ENCODE results near the gene MGME1. TPM values are rescaled to one million over a fixed set of nuclear protein-coding genes. Genes with fewer than 3 reads are reported as not detected.

MGME1 gene
- total RNA-seq, 1 experiment from 2014 or later = 56.0 TPM

DNA sequence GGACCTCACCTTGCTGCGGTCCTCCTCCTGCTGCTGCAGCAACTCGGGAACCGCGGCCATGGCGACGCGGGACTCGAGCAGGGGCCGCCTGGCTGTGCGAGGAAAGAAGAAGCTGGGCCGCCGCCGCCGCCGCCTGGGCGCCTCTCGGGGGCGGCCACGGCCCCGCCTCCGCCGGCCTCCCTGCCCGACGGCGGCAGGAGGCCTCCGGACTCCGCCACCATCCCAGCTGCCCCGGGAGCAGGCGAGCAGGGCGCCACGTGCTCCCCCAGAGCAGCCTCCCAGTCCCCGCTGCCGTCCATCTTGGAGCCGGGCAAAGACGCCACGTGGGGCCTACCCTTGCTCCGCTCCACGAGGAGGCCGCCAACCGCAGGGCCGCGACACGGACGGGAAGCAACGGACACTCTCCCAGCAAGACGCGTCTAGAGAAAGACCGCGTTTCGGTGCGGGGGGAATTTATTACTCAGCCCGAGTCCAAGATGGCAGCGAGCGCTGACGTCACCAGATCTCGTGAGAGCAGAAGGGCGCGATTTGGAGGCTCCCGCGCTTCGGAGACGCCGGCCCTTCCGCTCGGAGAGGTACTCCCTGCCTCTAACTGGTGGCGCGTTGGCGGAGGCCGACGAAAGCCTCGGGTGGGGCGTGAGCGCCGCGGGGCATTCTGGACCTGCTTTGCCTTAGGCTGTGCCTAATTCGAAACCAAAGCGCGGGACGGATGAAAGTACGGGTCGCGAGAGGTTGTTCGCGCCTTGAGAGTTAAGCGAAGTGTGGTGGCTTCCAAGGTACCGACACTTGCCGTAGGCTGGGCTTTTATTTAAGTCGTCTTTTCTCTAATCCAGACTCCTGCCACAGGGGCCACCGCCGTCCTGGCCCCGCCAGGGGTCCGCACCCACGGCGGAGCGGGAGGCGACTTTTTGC is at the start of gene MGME1, which contains the start of gene SNX5 (continued):
- TF ChIP-seq ATF1 (CRISPR knock-in tag; IDR thresholded peaks at IDR 0.05) (0 out of 2 replicates have a peak, but pooled peaks have one; percentile 9), HMGXB4 (CRISPR knock-in tag; IDR thresholded peaks at IDR 0.05) (peak; percentile 31; the same call in 1 of the 2 replicates), HMGA2 (CRISPR knock-in tag; IDR thresholded peaks at IDR 0.05) (no peak), ZNF263 (CRISPR knock-in tag; IDR thresholded peaks at IDR 0.05; ENCODE audit: low read depth) (no peak), ZNF281 (CRISPR knock-in tag; IDR thresholded peaks at IDR 0.05) (peak; percentile 66; the same call in 1 of the 2 replicates), CTCF (IDR thresholded peaks at IDR 0.05) (no peak), OVOL2 (CRISPR knock-in tag; IDR thresholded peaks at IDR 0.05; ENCODE audit: borderline replicate concordance) (no peak), ZNF416 (CRISPR knock-in tag; IDR thresholded peaks at IDR 0.05) (0 out of 2 replicates have a peak, but pooled peaks have one; percentile 78), NR1H2 (CRISPR knock-in tag; IDR thresholded peaks at IDR 0.05) (no peak), GRHL2 (CRISPR knock-in tag; IDR thresholded peaks at IDR 0.05; ENCODE audit: insufficient replicate concordance, severe bottlenecking) (no peak), ETV6 (CRISPR knock-in tag; IDR thresholded peaks at IDR 0.05) (peak; percentile 93), ZNF138 (CRISPR knock-in tag; conservative IDR thresholded peaks at IDR 0.05) (peak; percentile 95), ZNF671 (CRISPR knock-in tag; IDR thresholded peaks at IDR 0.05) (peak; percentile 83), SP1 (CRISPR knock-in tag; conservative IDR thresholded peaks at IDR 0.05) (peak; percentile 57), NFATC4 (CRISPR knock-in tag; IDR thresholded peaks at IDR 0.05) (peak; percentile 55; the same call in 1 of the 2 replicates), ZNF425 (CRISPR knock-in tag; conservative IDR thresholded peaks at IDR 0.05) (no peak), ZSCAN18 (CRISPR knock-in tag; IDR thresholded peaks at IDR 0.05) (no peak), ZNF512 (CRISPR knock-in tag; IDR thresholded peaks at IDR 0.05; ENCODE audit: borderline replicate concordance) (no peak), TP53 (CRISPR knock-in tag; IDR thresholded peaks at IDR 0.05) (peak; percentile 52), RORB (CRISPR knock-in tag; IDR thresholded peaks at IDR 0.05) (no peak), MAX (CRISPR knock-in tag; IDR thresholded peaks at IDR 0.05) (peak; percentile 99), ZNF219 (CRISPR knock-in tag; IDR thresholded peaks at IDR 0.05; ENCODE audit: borderline replicate concordance) (no peak), JAZF1 (CRISPR knock-in tag; IDR thresholded peaks at IDR 0.05) (no peak), FOXJ3 (CRISPR knock-in tag; IDR thresholded peaks at IDR 0.05; ENCODE audit: borderline replicate concordance) (no peak), IRF2 (CRISPR knock-in tag; IDR thresholded peaks at IDR 0.05; ENCODE audit: borderline replicate concordance, low read depth) (no peak)
- TF ChIP-seq, protein P1, sequence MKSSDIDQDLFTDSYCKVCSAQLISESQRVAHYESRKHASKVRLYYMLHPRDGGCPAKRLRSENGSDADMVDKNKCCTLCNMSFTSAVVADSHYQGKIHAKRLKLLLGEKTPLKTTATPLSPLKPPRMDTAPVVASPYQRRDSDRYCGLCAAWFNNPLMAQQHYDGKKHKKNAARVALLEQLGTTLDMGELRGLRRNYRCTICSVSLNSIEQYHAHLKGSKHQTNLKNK (CRISPR knock-in tag; IDR thresholded peaks at IDR 0.05) = peak; percentile 21; the same call in 1 of the 2 replicates
